Measurements from ENCODE around the gene HTR6.

The HTR6 gene

GRCh38 chr1:19717467-19717866 is 52.8 kb downstream of the HTR6 start:
- no peak overlapping the region for H3K4me3 ChIP-seq (ENCODE audit: low read depth in 1 of 2, low read length in 2 of 2)
- no peak overlapping the region for H3K4me2 ChIP-seq (ENCODE audit: insufficient read depth, low read length)
- no peak overlapping the region for H2AFZ ChIP-seq (ENCODE audit: low read depth, low read length)
- no peaks in the 10 kb centered on the region for H3K27me3 ChIP-seq (ENCODE audit: insufficient read depth, low read length, poor library complexity)
- no peaks in the 10 kb centered on the region for H4K20me1 ChIP-seq (ENCODE audit: insufficient read depth, low read length)
- no peak overlapping the region for H3K27ac ChIP-seq (ENCODE audit: low read length)
- TF ChIP-seq EZH2 (IDR thresholded peaks at IDR 0.05; ENCODE audit: borderline replicate concordance, low read depth, low read length, severe bottlenecking) (no peak), CTCF (IDR thresholded peaks at IDR 0.05; ENCODE audit: borderline replicate concordance, extremely low read depth, low read length, poor library complexity, severe bottlenecking) (no peak)
- no peak for DNase-seq
- H3K36me3 ChIP-seq (ENCODE audit: insufficient read depth, low read length) = no peaks in the 10 kb centered on the region
- H3K4me1 ChIP-seq (ENCODE audit: insufficient read depth, low read length) = no peaks in the 10 kb centered on the region
- no peaks in the 10 kb centered on the region for H3K79me2 ChIP-seq (ENCODE audit: insufficient read depth, low read length)
- no peaks in the 10 kb centered on the region for H3K9me3 ChIP-seq (ENCODE audit: insufficient read depth, low read length, severe bottlenecking)
- ATAC-seq (ENCODE audit: insufficient read depth, low read depth) = no peak
- H3K9ac ChIP-seq (ENCODE audit: low read depth, low read length) = no peak overlapping the region

DNA sequence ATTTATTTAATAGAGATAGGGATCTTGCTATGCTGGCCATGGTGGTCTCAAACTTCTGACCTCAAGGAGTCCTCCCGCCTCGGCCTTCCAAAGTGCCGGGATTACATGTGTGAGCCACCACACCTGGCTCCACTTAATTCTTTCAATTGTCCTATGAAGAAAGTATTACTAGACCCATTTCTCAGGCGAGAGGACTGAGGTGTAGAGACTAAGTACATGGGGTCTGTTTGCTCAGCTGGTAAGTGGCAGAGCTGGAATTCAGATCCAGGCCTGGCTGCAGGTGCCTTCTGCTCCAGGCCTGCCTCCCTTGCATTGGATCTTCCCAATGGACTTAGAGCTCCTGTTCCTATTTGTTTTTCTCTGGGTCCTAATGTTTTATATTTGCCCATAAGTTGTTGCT is 55.5 kb downstream of the HTR6 start:
- H3K4me3 ChIP-seq (ENCODE audit: low read depth in 1 of 2, low read length in 2 of 2) = no peak overlapping the region
- TF ChIP-seq EZH2 (IDR thresholded peaks at IDR 0.05; ENCODE audit: borderline replicate concordance, low read depth, low read length, severe bottlenecking) (no peak), CTCF (IDR thresholded peaks at IDR 0.05; ENCODE audit: borderline replicate concordance, extremely low read depth, low read length, poor library complexity, severe bottlenecking) (no peak)
- H3K4me2 ChIP-seq (ENCODE audit: insufficient read depth, low read length) = no peak overlapping the region
- H2AFZ ChIP-seq (ENCODE audit: low read depth, low read length) = no peak overlapping the region
- H3K27me3 ChIP-seq (ENCODE audit: insufficient read depth, low read length, poor library complexity) = peaks cover 4% of the 10 kb centered on the region
- H3K36me3 ChIP-seq (ENCODE audit: insufficient read depth, low read length) = no peaks in the 10 kb centered on the region
- no peaks in the 10 kb centered on the region for H4K20me1 ChIP-seq (ENCODE audit: insufficient read depth, low read length)
- H3K9me3 ChIP-seq (ENCODE audit: insufficient read depth, low read length, severe bottlenecking) = no peaks in the 10 kb centered on the region
- no peak overlapping the region for H3K9ac ChIP-seq (ENCODE audit: low read depth, low read length)
- no peak overlapping the region for H3K27ac ChIP-seq (ENCODE audit: low read length)
- ATAC-seq (ENCODE audit: insufficient read depth, low read depth) (no peak), DNase-seq (no peak)
- H3K79me2 ChIP-seq (ENCODE audit: insufficient read depth, low read length) = no peaks in the 10 kb centered on the region
- no peaks in the 10 kb centered on the region for H3K4me1 ChIP-seq (ENCODE audit: insufficient read depth, low read length)

- Histone ChIP-seq H3K27me3 (ENCODE audit: insufficient read depth, low read length, poor library complexity) (peaks cover 4% of the 10 kb centered on the region), H3K4me2 (ENCODE audit: insufficient read depth, low read length) (no peak overlapping the region), H2AFZ (ENCODE audit: low read depth, low read length) (no peak overlapping the region), H3K9me3 (ENCODE audit: insufficient read depth, low read length, severe bottlenecking) (no peaks in the 10 kb centered on the region), H4K20me1 (ENCODE audit: insufficient read depth, low read length) (no peaks in the 10 kb centered on the region), H3K79me2 (ENCODE audit: insufficient read depth, low read length) (no peaks in the 10 kb centered on the region), H3K36me3 (ENCODE audit: insufficient read depth, low read length) (no peaks in the 10 kb centered on the region), H3K4me3 (ENCODE audit: low read depth in 1 of 2, low read length in 2 of 2) (no peak overlapping the region), H3K4me1 (ENCODE audit: insufficient read depth, low read length) (no peaks in the 10 kb centered on the region), H3K27ac (ENCODE audit: low read length) (no peak overlapping the region), H3K9ac (ENCODE audit: low read depth, low read length) (no peak overlapping the region)
- TF ChIP-seq EZH2 (IDR thresholded peaks at IDR 0.05; ENCODE audit: borderline replicate concordance, low read depth, low read length, severe bottlenecking) (no peak), CTCF (IDR thresholded peaks at IDR 0.05; ENCODE audit: borderline replicate concordance, extremely low read depth, low read length, poor library complexity, severe bottlenecking) (no peak)
- DNase-seq (no peak), ATAC-seq (ENCODE audit: insufficient read depth, low read depth) (no peak)
These were observed 56.3 kb downstream of the HTR6 start for GRCh38 chr1:19720973-19721372.

DNA sequence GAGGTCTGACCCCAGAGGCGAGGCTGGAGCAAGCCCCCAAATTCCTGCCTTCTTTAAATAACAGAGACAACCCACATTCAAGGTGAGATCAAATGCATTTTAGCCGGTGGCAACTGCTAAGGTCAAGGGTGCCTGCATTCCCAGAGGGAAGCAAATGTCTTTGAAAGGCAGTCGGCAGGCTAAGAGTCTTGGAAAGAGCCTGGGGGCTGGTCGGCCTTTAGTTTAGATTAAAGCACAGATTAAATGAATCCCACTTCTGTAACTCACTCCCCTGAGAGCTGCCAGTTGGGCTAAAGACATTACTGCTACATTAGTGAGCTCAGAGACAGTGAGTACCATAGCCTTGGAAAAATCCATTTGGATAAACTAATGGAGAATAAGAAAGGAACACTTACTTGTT is 59.2 kb downstream of the HTR6 start:
- H3K4me3 ChIP-seq (ENCODE audit: low read depth in 1 of 2, low read length in 2 of 2) = no peak overlapping the region
- H2AFZ ChIP-seq (ENCODE audit: low read depth, low read length) = no peak overlapping the region
- peaks cover 4% of the 10 kb centered on the region for H3K27me3 ChIP-seq (ENCODE audit: insufficient read depth, low read length, poor library complexity)
- ATAC-seq (ENCODE audit: insufficient read depth, low read depth) = no peak
- H3K4me2 ChIP-seq (ENCODE audit: insufficient read depth, low read length) = no peak overlapping the region
- no peaks in the 10 kb centered on the region for H3K9me3 ChIP-seq (ENCODE audit: insufficient read depth, low read length, severe bottlenecking)
- H4K20me1 ChIP-seq (ENCODE audit: insufficient read depth, low read length) = no peaks in the 10 kb centered on the region
- no peaks in the 10 kb centered on the region for H3K79me2 ChIP-seq (ENCODE audit: insufficient read depth, low read length)
- TF ChIP-seq CTCF (IDR thresholded peaks at IDR 0.05; ENCODE audit: borderline replicate concordance, extremely low read depth, low read length, poor library complexity, severe bottlenecking) = no peak
- no peak for TF ChIP-seq EZH2 (IDR thresholded peaks at IDR 0.05; ENCODE audit: borderline replicate concordance, low read depth, low read length, severe bottlenecking)
- no peak for DNase-seq
- H3K4me1 ChIP-seq (ENCODE audit: insufficient read depth, low read length) = no peaks in the 10 kb centered on the region
- H3K27ac ChIP-seq (ENCODE audit: low read length) = no peak overlapping the region
- H3K36me3 ChIP-seq (ENCODE audit: insufficient read depth, low read length) = no peaks in the 10 kb centered on the region
- H3K9ac ChIP-seq (ENCODE audit: low read depth, low read length) = no peak overlapping the region

Measured in DND-41 (cell line).